K562 (cell line): ENCODE measurements around the gene CARD11. TPM values are rescaled to one million over a fixed set of nuclear protein-coding genes. Genes with fewer than 3 reads are reported as not detected.

Experiments used
- ARID1B ChIP-seq: fragments of 450-650 bp; IDR thresholded peaks from 2 replicates; pipeline ENCODE4 v1.6.1; 2016; ENCODE audit warnings: antibody characterized with exemption, mild to moderate bottlenecking, inconsistent platforms
- ASH1L ChIP-seq: fragments of 450-650 bp; IDR thresholded peaks from 2 replicates; pipeline ENCODE4 v1.6.1; 2018; ENCODE audit warnings: borderline replicate concordance, mild to moderate bottlenecking, low read depth; ENCODE audit not compliant: partially characterized antibody
- CHD4 ChIP-seq: fragments of 200-600 bp; sonication (generic); IDR thresholded peaks from 3 replicates; pipeline ENCODE4 v1.6.1; 2012; ENCODE audit warnings: low read depth, mild to moderate bottlenecking, mixed read lengths, low read length, inconsistent platforms; ENCODE audit not compliant: insufficient read depth, insufficient replicate concordance, poor library complexity, severe bottlenecking
- MEF2D ChIP-seq: conservative IDR thresholded peaks from 2 replicates; pipeline ENCODE4 v1.6.1; 2016; ENCODE audit warnings: low read depth, missing genetic modification characterization, missing compliant biosample characterization
- SMARCA4 ChIP-seq: fragments of 450-650 bp; IDR thresholded peaks from 2 replicates; pipeline ENCODE4 v1.6.1; 2016
- SPI1 ChIP-seq: IDR thresholded peaks from 2 replicates; pipeline ENCODE4 v1.6.1; 2011; ENCODE audit warnings: low read depth, low read length, control low read depth, borderline replicate concordance
- TAL1 ChIP-seq: fragments of 450-650 bp; IDR thresholded peaks from 2 replicates; pipeline ENCODE4 v1.6.1; 2016; ENCODE audit warnings: mild to moderate bottlenecking
- ZBTB8A ChIP-seq: fragments of 450-650 bp; IDR thresholded peaks from 2 replicates; pipeline ENCODE4 v1.6.1; 2018; ENCODE audit warnings: mild to moderate bottlenecking, moderate library complexity; ENCODE audit not compliant: partially characterized antibody
- ZNF41 ChIP-seq: fragments of 250-450 bp; sonication (Bioruptor Pico); conservative IDR thresholded peaks from 2 replicates; pipeline ENCODE4 v1.4.0; 2020; ENCODE audit warnings: mild to moderate bottlenecking
- polyA plus RNA-seq, 8 experiments: library from polyadenylated mRNA; depleted of rRNA in 4 of 8; stranded (reverse) in 5 of 8; unstranded in 3 of 8; fragments of >200 nt; fragmentation: Nextera tagmentation in 2 of 8; fragmentation: Illumina TruSeq in 1 of 8; extraction: Ambion mirVana in 2 of 8; extraction: Trizol in 1 of 8; gene quantifications; 2 replicates each; pipeline versions ENCODE4 v1.2.1 to v1.2.3, GENCODE V29; 2011 to 2014; ENCODE audit warnings: inconsistent platforms in 1 of 8, missing spikeins in 1 of 8
- total RNA-seq, 7 experiments: library from RNA; depleted of rRNA in 6 of 7; stranded (reverse); fragments of >200 nt in 6 of 7; fragmentation: Illumina TruSeq in 2 of 7; extraction: Trizol in 2 of 7; gene quantifications; 2 replicates each; pipeline versions ENCODE4 v1.2.1 to v1.2.3, GENCODE V29; 2011 to 2021; ENCODE audit warnings: low replicate concordance in 1 of 7
- TF ChIP-seq, protein P1 (sequence below), 2 experiments: fragments of 450-650 bp in 1 of 2; sonication (generic) in 1 of 2; formaldehyde crosslinking in 1 of 2; IDR thresholded peaks; 2 replicates each; pipeline versions ENCODE4 v1.7.1 to v1.9.0; 2016 to 2022; ENCODE audit warnings: inconsistent platforms in 1 of 2, mild to moderate bottlenecking in 1 of 2, missing genetic modification reagents in 1 of 2
- TF ChIP-seq, protein P2 (sequence below): fragments of 250-450 bp; sonication (Bioruptor Pico); IDR thresholded peaks from 2 replicates; pipeline ENCODE4 v1.4.0; 2020; ENCODE audit warnings: borderline replicate concordance

Gene CARD11
- total and polyA plus RNA-seq, 9 of the 15 experiments (the other 6 are each of a cell fraction or from before 2014, with no cell fraction given), result 0.07 to 12.8 (median 5.7) TPM

DNA sequence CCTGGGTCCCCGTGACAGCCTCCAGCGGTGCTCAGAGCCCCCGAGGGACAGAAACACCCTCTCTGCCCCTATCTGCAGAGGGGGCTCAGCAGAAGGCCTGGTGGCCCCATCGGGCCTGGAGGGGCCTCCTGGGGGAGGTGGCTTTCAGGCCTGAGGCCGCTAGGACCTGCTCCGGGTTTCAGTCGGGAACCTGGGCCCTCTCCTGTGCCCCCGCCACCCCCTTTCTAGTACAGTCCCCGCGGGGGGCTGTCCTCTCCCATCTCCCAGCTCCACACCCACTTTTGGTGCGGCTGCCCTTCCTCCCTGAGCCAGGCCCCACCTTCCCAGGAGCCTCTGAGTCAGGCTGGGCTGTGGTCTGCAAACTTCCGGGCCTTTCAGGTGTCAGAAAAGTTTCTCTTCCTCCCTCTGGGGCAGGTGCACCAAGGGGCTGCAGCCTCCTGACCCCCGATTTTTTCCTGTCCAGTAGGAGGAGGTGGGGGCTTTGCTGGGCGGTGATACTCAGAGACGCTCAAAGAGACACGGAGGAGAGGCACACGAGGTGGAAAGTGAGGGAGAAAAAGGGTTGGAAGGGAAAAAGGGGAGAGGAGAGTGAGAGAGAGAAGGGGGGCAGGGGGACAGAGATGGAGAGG, 692 bp downstream of the CARD11 start (continued):
- TF ChIP-seq SMARCA4, result 0 out of 2 replicates have a peak, but pooled peaks have one; percentile 16
- no peak for TF ChIP-seq ZBTB8A
- TF ChIP-seq MEF2D, result no peak
- TF ChIP-seq TAL1, result no peak
- TF ChIP-seq ARID1B, result 0 out of 2 replicates have a peak, but pooled peaks have one; percentile 20
- TF ChIP-seq, protein P1, sequence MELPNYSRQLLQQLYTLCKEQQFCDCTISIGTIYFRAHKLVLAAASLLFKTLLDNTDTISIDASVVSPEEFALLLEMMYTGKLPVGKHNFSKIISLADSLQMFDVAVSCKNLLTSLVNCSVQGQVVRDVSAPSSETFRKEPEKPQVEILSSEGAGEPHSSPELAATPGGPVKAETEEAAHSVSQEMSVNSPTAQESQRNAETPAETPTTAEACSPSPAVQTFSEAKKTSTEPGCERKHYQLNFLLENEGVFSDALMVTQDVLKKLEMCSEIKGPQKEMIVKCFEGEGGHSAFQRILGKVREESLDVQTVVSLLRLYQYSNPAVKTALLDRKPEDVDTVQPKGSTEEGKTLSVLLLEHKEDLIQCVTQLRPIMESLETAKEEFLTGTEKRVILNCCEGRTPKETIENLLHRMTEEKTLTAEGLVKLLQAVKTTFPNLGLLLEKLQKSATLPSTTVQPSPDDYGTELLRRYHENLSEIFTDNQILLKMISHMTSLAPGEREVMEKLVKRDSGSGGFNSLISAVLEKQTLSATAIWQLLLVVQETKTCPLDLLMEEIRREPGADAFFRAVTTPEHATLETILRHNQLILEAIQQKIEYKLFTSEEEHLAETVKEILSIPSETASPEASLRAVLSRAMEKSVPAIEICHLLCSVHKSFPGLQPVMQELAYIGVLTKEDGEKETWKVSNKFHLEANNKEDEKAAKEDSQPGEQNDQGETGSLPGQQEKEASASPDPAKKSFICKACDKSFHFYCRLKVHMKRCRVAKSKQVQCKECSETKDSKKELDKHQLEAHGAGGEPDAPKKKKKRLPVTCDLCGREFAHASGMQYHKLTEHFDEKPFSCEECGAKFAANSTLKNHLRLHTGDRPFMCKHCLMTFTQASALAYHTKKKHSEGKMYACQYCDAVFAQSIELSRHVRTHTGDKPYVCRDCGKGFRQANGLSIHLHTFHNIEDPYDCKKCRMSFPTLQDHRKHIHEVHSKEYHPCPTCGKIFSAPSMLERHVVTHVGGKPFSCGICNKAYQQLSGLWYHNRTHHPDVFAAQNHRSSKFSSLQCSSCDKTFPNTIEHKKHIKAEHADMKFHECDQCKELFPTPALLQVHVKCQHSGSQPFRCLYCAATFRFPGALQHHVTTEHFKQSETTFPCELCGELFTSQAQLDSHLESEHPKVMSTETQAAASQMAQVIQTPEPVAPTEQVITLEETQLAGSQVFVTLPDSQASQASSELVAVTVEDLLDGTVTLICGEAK (IDR thresholded peaks at IDR 0.05), result 0 out of 2 replicates have a peak, but pooled peaks have one; percentile 28
- TF ChIP-seq, protein P1 (CRISPR knock-in tag; IDR thresholded peaks at IDR 0.05), result no peak
- no peak for TF ChIP-seq ASH1L
- peak; percentile 14 for TF ChIP-seq CHD4
- peak; percentile 47; the same call in 1 of the 2 replicates for TF ChIP-seq SPI1
- TF ChIP-seq, protein P2, sequence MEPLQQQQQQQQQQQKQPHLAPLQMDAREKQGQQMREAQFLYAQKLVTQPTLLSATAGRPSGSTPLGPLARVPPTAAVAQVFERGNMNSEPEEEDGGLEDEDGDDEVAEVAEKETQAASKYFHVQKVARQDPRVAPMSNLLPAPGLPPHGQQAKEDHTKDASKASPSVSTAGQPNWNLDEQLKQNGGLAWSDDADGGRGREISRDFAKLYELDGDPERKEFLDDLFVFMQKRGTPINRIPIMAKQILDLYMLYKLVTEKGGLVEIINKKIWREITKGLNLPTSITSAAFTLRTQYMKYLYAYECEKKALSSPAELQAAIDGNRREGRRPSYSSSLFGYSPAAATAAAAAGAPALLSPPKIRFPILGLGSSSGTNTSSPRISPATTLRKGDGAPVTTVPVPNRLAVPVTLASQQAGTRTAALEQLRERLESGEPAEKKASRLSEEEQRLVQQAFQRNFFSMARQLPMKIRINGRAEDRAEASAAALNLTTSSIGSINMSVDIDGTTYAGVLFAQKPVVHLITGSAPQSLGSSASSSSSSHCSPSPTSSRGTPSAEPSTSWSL (CRISPR knock-in tag), result no peak
- no peak for TF ChIP-seq ZNF41 (CRISPR knock-in tag)
